Measurements from ENCODE around the gene GOLT1A. TPM values are rescaled to one million over a fixed set of nuclear protein-coding genes. Genes with fewer than 3 reads are reported as not detected.

The GOLT1A gene
- total and polyA plus RNA-seq, 2 of the 8 experiments (the other 6 are each of a cell fraction or from before 2014, with no cell fraction given), result 7.5 to 8.5 TPM

- 95% methylated on average over 2 of the region's 2 CpGs; no CpG with 5 or more reads in 1 of the 2 experiments for WGBS, 2 experiments (ENCODE audit: extremely low coverage in 1 of 2, insufficient coverage in 1 of 2, insufficient read length in 1 of 2, insufficient replicate concordance in 2 of 2, low coverage in 1 of 2, low lambda C conversion rate in 2 of 2, missing lambda C conversion rate in 1 of 2)
- POLR2A ChIA-PET (ENCODE audit: partially characterized antibody), result interaction anchor here (1.2 to 1.3 kb wide), 2 partner anchors 30 to 63 kb away, joined by 3 to 4 read pairs; no protein-coding TSS in a partner anchor
- H3K14ac ChIP-seq (ENCODE audit: insufficient read length), result no peak overlapping the region
- TF ChIP-seq E2F6 (IDR thresholded peaks at IDR 0.05) (no peak), EZH2 (IDR thresholded peaks at IDR 0.05; ENCODE audit: low read depth, low read length, severe bottlenecking) (no peak), HDAC2 (IDR thresholded peaks at IDR 0.05; ENCODE audit: borderline replicate concordance in 1 of 2, low read depth in 2 of 2, low read length in 2 of 2) (no peak), TAF1 (IDR thresholded peaks at IDR 0.05; ENCODE audit: low read depth, low read length) (no peak), SIX5 (IDR thresholded peaks at IDR 0.05; ENCODE audit: low read depth, low read length) (no peak), CHD1 (IDR thresholded peaks at IDR 0.05; ENCODE audit: low read depth, low read length) (no peak), MAX (IDR thresholded peaks at IDR 0.05) (no peak), GABPA (IDR thresholded peaks at IDR 0.05; ENCODE audit: borderline replicate concordance, insufficient read depth, low read length) (no peak)
- TF ChIP-seq, protein P1, sequence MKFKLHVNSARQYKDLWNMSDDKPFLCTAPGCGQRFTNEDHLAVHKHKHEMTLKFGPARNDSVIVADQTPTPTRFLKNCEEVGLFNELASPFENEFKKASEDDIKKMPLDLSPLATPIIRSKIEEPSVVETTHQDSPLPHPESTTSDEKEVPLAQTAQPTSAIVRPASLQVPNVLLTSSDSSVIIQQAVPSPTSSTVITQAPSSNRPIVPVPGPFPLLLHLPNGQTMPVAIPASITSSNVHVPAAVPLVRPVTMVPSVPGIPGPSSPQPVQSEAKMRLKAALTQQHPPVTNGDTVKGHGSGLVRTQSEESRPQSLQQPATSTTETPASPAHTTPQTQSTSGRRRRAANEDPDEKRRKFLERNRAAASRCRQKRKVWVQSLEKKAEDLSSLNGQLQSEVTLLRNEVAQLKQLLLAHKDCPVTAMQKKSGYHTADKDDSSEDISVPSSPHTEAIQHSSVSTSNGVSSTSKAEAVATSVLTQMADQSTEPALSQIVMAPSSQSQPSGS (IDR thresholded peaks at IDR 0.05; ENCODE audit: low read length), result no peak
- TF ChIP-seq, protein P2, sequence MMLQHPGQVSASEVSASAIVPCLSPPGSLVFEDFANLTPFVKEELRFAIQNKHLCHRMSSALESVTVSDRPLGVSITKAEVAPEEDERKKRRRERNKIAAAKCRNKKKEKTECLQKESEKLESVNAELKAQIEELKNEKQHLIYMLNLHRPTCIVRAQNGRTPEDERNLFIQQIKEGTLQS (IDR thresholded peaks at IDR 0.05; ENCODE audit: insufficient read depth, low read depth, low read length), result no peak
Measured at GRCh38 chr1:204192046-204192445, 21.7 kb downstream of the GOLT1A start.

More at GRCh38 chr1:204192046-204192445, 21.7 kb downstream of the GOLT1A start:
- H2BK20ac ChIP-seq (ENCODE audit: low read length), result no peak overlapping the region
- no peak overlapping the region for H3K4ac ChIP-seq (replicated peaks; ENCODE audit: insufficient read length, low read depth, low read length)
- H3K9ac ChIP-seq (replicated peaks in 1 of 4; ENCODE audit: extremely low read depth in 1 of 4, low read depth in 3 of 4, low read length in 3 of 4), result no peak overlapping the region
- peaks cover 0 to 8% (median 6%) of the 10 kb centered on the region in 4 experiments; a peak in 4 of 7 replicates for H3K27me3 ChIP-seq (replicated peaks in 1 of 4; ENCODE audit: control insufficient read depth in 3 of 4, extremely low read depth in 1 of 4, insufficient read depth in 3 of 4, low read length in 3 of 4)
- no peak overlapping the region for H2BK12ac ChIP-seq (ENCODE audit: low read depth, low read length)
- no peak overlapping the region for H2BK120ac ChIP-seq (replicated peaks; ENCODE audit: low read depth, low read length)
- no peak overlapping the region for H3K4me2 ChIP-seq (ENCODE audit: insufficient read depth in 1 of 2, low read depth in 2 of 2, low read length in 2 of 2)
- peaks cover 7% of the 10 kb centered on the region for H3K23me2 ChIP-seq (ENCODE audit: low read depth, low read length)
- no peak overlapping the region for H2BK5ac ChIP-seq (ENCODE audit: low read depth, low read length)
- no peak overlapping the region for H3K56ac ChIP-seq (replicated peaks; ENCODE audit: insufficient read length, low read depth, low read length)
- no peak overlapping the region for H4K8ac ChIP-seq (ENCODE audit: extremely low read depth, insufficient read depth, low read length)
- H2BK15ac ChIP-seq (ENCODE audit: low read length), result no peak overlapping the region
- no peak overlapping the region for H2AFZ ChIP-seq (ENCODE audit: low read length)
- H3K4me3 ChIP-seq (ENCODE audit: extremely low read depth in 1 of 4, insufficient read depth in 2 of 4, low read depth in 3 of 4, low read length in 4 of 4), result no peak overlapping the region
- no peak for FAIRE-seq
- no peak overlapping the region for H3K23ac ChIP-seq (ENCODE audit: insufficient read length)
- H3K9me3 ChIP-seq (ENCODE audit: insufficient read depth in 2 of 2, low read depth in 1 of 2, low read length in 1 of 2), result no peaks in the 10 kb centered on the region
- no peak overlapping the region for H3K27ac ChIP-seq (ENCODE audit: low read depth, low read length)
- CTCF ChIA-PET (ENCODE audit: partially characterized antibody), result interaction anchor here (0.9 to 7.0 kb wide), 8 partner anchors 9 to 214 kb away, joined by 3 to 73 read pairs (median 5); partner anchors contain the start of gene REN
- no peak overlapping the region for H2AK5ac ChIP-seq (ENCODE audit: low read depth, low read length)
- no peaks in the 10 kb centered on the region for H3K79me2 ChIP-seq (ENCODE audit: control insufficient read depth in 1 of 2, insufficient read depth in 2 of 2, low read length in 2 of 2)
- H3K18ac ChIP-seq (ENCODE audit: extremely low read depth, low read length), result no peak overlapping the region
- H4K20me1 ChIP-seq (replicated peaks in 1 of 2; ENCODE audit: control insufficient read depth in 1 of 2, insufficient read depth in 2 of 2, low read length in 2 of 2), result peaks cover 0 to 6% of the 10 kb centered on the region in 2 experiments
- no peak for DNase-seq (ENCODE audit: low read depth in 1 of 2, low spot score in 2 of 2)
- H3K4me1 ChIP-seq (replicated peaks in 1 of 4; ENCODE audit: control insufficient read depth in 3 of 4, insufficient read depth in 4 of 4, low read length in 3 of 4), result peaks cover 0 to 5% (median 0%) of the 10 kb centered on the region in 4 experiments; a peak in 1 of 7 replicates
- H4K91ac ChIP-seq (replicated peaks; ENCODE audit: insufficient read length, low read length), result no peak overlapping the region
- H3K36me3 ChIP-seq (ENCODE audit: control insufficient read depth in 2 of 4, insufficient read depth in 4 of 4, low read length in 3 of 4), result no peaks in the 10 kb centered on the region; a peak in 1 of 8 replicates
- H3K79me1 ChIP-seq (ENCODE audit: low read depth, low read length), result peaks cover 5% of the 10 kb centered on the region
- no peak overlapping the region for H4K5ac ChIP-seq (ENCODE audit: insufficient read length, low read depth, low read length)
